GM20000 (cell line): ENCODE results near the gene PPFIBP1.

ENCODE experiments used
- DNase-seq: peaks from one replicate; pipeline ENCODE4 v3.0.0; 2012; ENCODE audit warnings: low spot score
- CTCF ChIP-seq: IDR thresholded peaks from 2 replicates; pipeline ENCODE4 v1.5.1; 2012; ENCODE audit warnings: mild to moderate bottlenecking, control low read depth; ENCODE audit errors: extremely low read depth, missing control alignments

Gene PPFIBP1

GRCh38 chr12:27502021-27502435, 22.0 kb upstream of the PPFIBP1 start:
- DNase-seq: no peak
- TF ChIP-seq CTCF: no peak

GRCh38 chr12:27504507-27504906, 19.5 kb upstream of the PPFIBP1 start:
- no peak for TF ChIP-seq CTCF
- no peak for DNase-seq

- no peak for DNase-seq
- no peak for TF ChIP-seq CTCF
These were observed 18.9 kb upstream of the PPFIBP1 start for GRCh38 chr12:27505109-27505508.

- no peak for DNase-seq
- no peak for TF ChIP-seq CTCF
These were observed 18.2 kb upstream of the PPFIBP1 start for GRCh38 chr12:27505761-27506160.

GRCh38 chr12:27506645-27507189, 17.3 kb upstream of the PPFIBP1 start:
- TF ChIP-seq CTCF: no peak
- no peak for DNase-seq

- no peak for DNase-seq
- TF ChIP-seq CTCF: no peak
These were observed 15.1 kb upstream of the PPFIBP1 start for GRCh38 chr12:27508736-27509431.

GRCh38 chr12:27511031-27511722, 12.8 kb upstream of the PPFIBP1 start:
- no peak for DNase-seq
- no peak for TF ChIP-seq CTCF
